HL-60 (cell line): Measurements from ENCODE around the gene STK32B.
"Not testable (repeated sequence)": the region's sequence is repeated elsewhere in the genome, so short reads cannot be mapped to it uniquely, and the experiment has no call there.

Source experiments
- DNase-seq, 2 experiments: peaks; one replicate each; pipeline ENCODE4 v3.0.0-alpha.2; 2010 to 2020; ENCODE audit warnings: low read depth in 1 of 2, low spot score in 1 of 2
- H3K27ac ChIP-seq: fragments of 250-450 bp; sonication (Bioruptor Pico); replicated peaks from 2 replicates; pipeline ENCODE4 v1.5.1; 2020; ENCODE audit warnings: mild to moderate bottlenecking, moderate library complexity
- H3K27me3 ChIP-seq: fragments of 250-450 bp; sonication (Bioruptor Pico); 2 replicates; pipeline ENCODE4 v1.5.1; 2021; ENCODE audit warnings: mild to moderate bottlenecking, moderate library complexity; ENCODE audit not compliant: insufficient read depth, poor library complexity, severe bottlenecking
- H3K4me3 ChIP-seq: replicated peaks from 2 replicates; pipeline ENCODE4 v1.5.1; 2011; ENCODE audit warnings: mild to moderate bottlenecking, control low read depth, low read length; ENCODE audit not compliant: insufficient read depth
- CTCF ChIP-seq: IDR thresholded peaks from one replicate; pipeline ENCODE4 v1.5.1; 2011; ENCODE audit warnings: low read length, control low read depth, inconsistent platforms; ENCODE audit not compliant: insufficient read depth
- GABPA ChIP-seq: IDR thresholded peaks from 2 replicates; pipeline ENCODE4 v1.6.1; 2012; ENCODE audit warnings: low read depth
- POLR2AphosphoS5 ChIP-seq: IDR thresholded peaks from 2 replicates; pipeline ENCODE4 v1.6.1; 2012; ENCODE audit warnings: low read depth
- REST ChIP-seq: IDR thresholded peaks from 2 replicates; pipeline ENCODE4 v1.6.1; 2012; ENCODE audit warnings: low read depth; ENCODE audit not compliant: insufficient replicate concordance
- SPI1 ChIP-seq: IDR thresholded peaks from 2 replicates; pipeline ENCODE4 v1.6.1; 2012; ENCODE audit warnings: low read depth, mild to moderate bottlenecking, borderline replicate concordance

STK32B gene

GRCh38 chr4:5165420-5166369 is 114.4 kb downstream of the STK32B start:
- no peak overlapping the region for H3K4me3 ChIP-seq
- H3K27me3 ChIP-seq = no peaks in the 10 kb centered on the region
- no peak for DNase-seq
- no peak for TF ChIP-seq REST
- no peak for TF ChIP-seq CTCF
- TF ChIP-seq GABPA = no peak
- no peak for TF ChIP-seq POLR2AphosphoS5
- no peak for TF ChIP-seq SPI1
- no peak overlapping the region for H3K27ac ChIP-seq

- TF ChIP-seq CTCF = no peak
- no peak for TF ChIP-seq SPI1
- TF ChIP-seq POLR2AphosphoS5 = no peak
- TF ChIP-seq REST = no peak
- DNase-seq = no peak
- Histone ChIP-seq H3K4me3 (no peak overlapping the region), H3K27ac (no peak overlapping the region), H3K27me3 (no peaks in the 10 kb centered on the region)
Observed at GRCh38 chr4:5166377-5166776, 115.1 kb downstream of the STK32B start.

- H3K4me3 ChIP-seq = no peak overlapping the region
- H3K27me3 ChIP-seq = no peaks in the 10 kb centered on the region
- DNase-seq = no peak
- no peak overlapping the region for H3K27ac ChIP-seq
- no peak for TF ChIP-seq POLR2AphosphoS5
- no peak for TF ChIP-seq REST
- TF ChIP-seq GABPA = no peak
- no peak for TF ChIP-seq CTCF
- TF ChIP-seq SPI1 = no peak
Observed at GRCh38 chr4:5168891-5169290, 117.6 kb downstream of the STK32B start.

- DNase-seq, H3K4me3 ChIP-seq, H3K27ac ChIP-seq, H3K27me3 ChIP-seq: not testable (repeated sequence)
Observed at GRCh38 chr4:5175836-5176235, 124.6 kb downstream of the STK32B start.
